B cell (primary cell): ENCODE results near the gene PDE11A.

Experiments used
- CTCF ChIP-seq: fragments of 200-600 bp; IDR thresholded peaks from one replicate; pipeline ENCODE4 v1.8.0; 2022; ENCODE audit warnings: antibody characterized with exemption, mild to moderate bottlenecking
- EZH2 ChIP-seq: IDR thresholded peaks from 2 replicates; pipeline ENCODE4 v1.6.1; 2012; ENCODE audit warnings: borderline replicate concordance, low read depth, mild to moderate bottlenecking, moderate library complexity, low read length; ENCODE audit not compliant: insufficient read depth, poor library complexity, severe bottlenecking

GRCh38 chr2:177733322-177733855 is 339.2 kb downstream of the PDE11A start:
- TF ChIP-seq CTCF (no peak), EZH2 (no peak)
